ENCODE measurements around the gene LCP2.

The LCP2 gene

GRCh38 chr5:170327829-170328228, 30.3 kb upstream of the LCP2 start:
- H3K27ac Mint-ChIP-seq: no peak overlapping the region
- peaks cover 19% of the 10 kb centered on the region for H3K4me1 Mint-ChIP-seq
- no peak for DNase-seq
- no peaks in the 10 kb centered on the region for H3K9me3 Mint-ChIP-seq
- TF ChIP-seq, protein P1, sequence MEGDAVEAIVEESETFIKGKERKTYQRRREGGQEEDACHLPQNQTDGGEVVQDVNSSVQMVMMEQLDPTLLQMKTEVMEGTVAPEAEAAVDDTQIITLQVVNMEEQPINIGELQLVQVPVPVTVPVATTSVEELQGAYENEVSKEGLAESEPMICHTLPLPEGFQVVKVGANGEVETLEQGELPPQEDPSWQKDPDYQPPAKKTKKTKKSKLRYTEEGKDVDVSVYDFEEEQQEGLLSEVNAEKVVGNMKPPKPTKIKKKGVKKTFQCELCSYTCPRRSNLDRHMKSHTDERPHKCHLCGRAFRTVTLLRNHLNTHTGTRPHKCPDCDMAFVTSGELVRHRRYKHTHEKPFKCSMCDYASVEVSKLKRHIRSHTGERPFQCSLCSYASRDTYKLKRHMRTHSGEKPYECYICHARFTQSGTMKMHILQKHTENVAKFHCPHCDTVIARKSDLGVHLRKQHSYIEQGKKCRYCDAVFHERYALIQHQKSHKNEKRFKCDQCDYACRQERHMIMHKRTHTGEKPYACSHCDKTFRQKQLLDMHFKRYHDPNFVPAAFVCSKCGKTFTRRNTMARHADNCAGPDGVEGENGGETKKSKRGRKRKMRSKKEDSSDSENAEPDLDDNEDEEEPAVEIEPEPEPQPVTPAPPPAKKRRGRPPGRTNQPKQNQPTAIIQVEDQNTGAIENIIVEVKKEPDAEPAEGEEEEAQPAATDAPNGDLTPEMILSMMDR (IDR thresholded peaks at IDR 0.05): no peak
- H3K36me3 Mint-ChIP-seq (ENCODE audit: low read depth): no peaks in the 10 kb centered on the region
- H3K27me3 Mint-ChIP-seq (ENCODE audit: low read depth, poor library complexity): no peaks in the 10 kb centered on the region
- H3K4me3 Mint-ChIP-seq: no peak overlapping the region

DNA sequence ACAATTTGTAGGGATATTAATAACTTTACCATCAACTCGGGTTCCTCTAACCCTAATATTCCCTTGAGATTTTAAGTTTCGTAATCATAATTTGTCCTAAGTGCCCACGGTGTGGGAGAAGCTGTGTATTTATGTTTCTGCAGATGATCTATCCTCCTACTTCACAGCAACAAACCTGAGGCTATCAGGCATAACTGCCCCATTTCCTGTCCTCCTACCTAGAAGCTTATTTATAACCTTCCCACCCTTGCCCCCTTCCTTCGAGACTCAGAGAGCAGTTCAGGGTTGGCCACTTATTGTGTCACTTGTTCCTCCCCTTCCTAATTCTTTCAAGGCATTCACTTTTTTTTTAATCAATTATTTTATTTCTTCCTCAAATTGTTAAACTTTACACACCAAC, 29.6 kb upstream of the LCP2 start:
- H3K9me3 Mint-ChIP-seq: no peaks in the 10 kb centered on the region
- peaks cover 13% of the 10 kb centered on the region for H3K4me1 Mint-ChIP-seq
- DNase-seq: no peak
- TF ChIP-seq, protein P1 (IDR thresholded peaks at IDR 0.05): no peak
- H3K4me3 Mint-ChIP-seq: no peak overlapping the region
- no peak overlapping the region for H3K27ac Mint-ChIP-seq
- H3K36me3 Mint-ChIP-seq (ENCODE audit: low read depth): no peaks in the 10 kb centered on the region
- no peaks in the 10 kb centered on the region for H3K27me3 Mint-ChIP-seq (ENCODE audit: low read depth, poor library complexity)

- H3K9me3 Mint-ChIP-seq: no peaks in the 10 kb centered on the region
- H3K27ac Mint-ChIP-seq: no peak overlapping the region
- H3K27me3 Mint-ChIP-seq (ENCODE audit: low read depth, poor library complexity): peaks cover 5% of the 10 kb centered on the region
- H3K4me3 Mint-ChIP-seq: no peak overlapping the region
- TF ChIP-seq, protein P1 (IDR thresholded peaks at IDR 0.05): no peak
- H3K4me1 Mint-ChIP-seq: peaks cover 12% of the 10 kb centered on the region
- DNase-seq: no peak
- no peaks in the 10 kb centered on the region for H3K36me3 Mint-ChIP-seq (ENCODE audit: low read depth)
Observed at GRCh38 chr5:170319301-170319700, 21.7 kb upstream of the LCP2 start.

- Mint-ChIP-seq H3K9me3 (no peaks in the 10 kb centered on the region), H3K27ac (no peak overlapping the region), H3K4me3 (no peak overlapping the region), H3K27me3 (ENCODE audit: low read depth, poor library complexity) (peaks cover 5% of the 10 kb centered on the region), H3K36me3 (ENCODE audit: low read depth) (no peaks in the 10 kb centered on the region), H3K4me1 (peaks cover 17% of the 10 kb centered on the region)
- TF ChIP-seq, protein P1 (IDR thresholded peaks at IDR 0.05): no peak
- no peak for DNase-seq
Observed at GRCh38 chr5:170317499-170317898, 19.9 kb upstream of the LCP2 start.

- TF ChIP-seq, protein P1 (IDR thresholded peaks at IDR 0.05): no peak
- Mint-ChIP-seq H3K4me1 (peaks cover 21% of the 10 kb centered on the region), H3K9me3 (no peaks in the 10 kb centered on the region), H3K36me3 (ENCODE audit: low read depth) (no peaks in the 10 kb centered on the region), H3K27me3 (ENCODE audit: low read depth, poor library complexity) (peaks cover 5% of the 10 kb centered on the region), H3K27ac (no peak overlapping the region), H3K4me3 (no peak overlapping the region)
- DNase-seq: no peak
Observed at GRCh38 chr5:170316937-170317336, 19.4 kb upstream of the LCP2 start.

- H3K27ac Mint-ChIP-seq: no peak overlapping the region
- no peaks in the 10 kb centered on the region for H3K9me3 Mint-ChIP-seq
- peaks cover 9% of the 10 kb centered on the region for H3K27me3 Mint-ChIP-seq (ENCODE audit: low read depth, poor library complexity)
- H3K4me3 Mint-ChIP-seq: peak overlapping the region; percentile 11
- DNase-seq: peak; percentile 14
- TF ChIP-seq, protein P1 (IDR thresholded peaks at IDR 0.05): no peak
- no peaks in the 10 kb centered on the region for H3K36me3 Mint-ChIP-seq (ENCODE audit: low read depth)
- peaks cover 30% of the 10 kb centered on the region for H3K4me1 Mint-ChIP-seq
Observed at GRCh38 chr5:170315154-170315553, 17.6 kb upstream of the LCP2 start.
